GM19193 (cell line): ENCODE results near the gene RAB43.

Experiments
- POLR2A ChIP-seq: IDR thresholded peaks from 4 replicates; pipeline ENCODE4 v1.6.1; 2011; ENCODE audit not compliant: insufficient read depth, insufficient read length; ENCODE audit errors: extremely low read depth

Gene RAB43

DNA sequence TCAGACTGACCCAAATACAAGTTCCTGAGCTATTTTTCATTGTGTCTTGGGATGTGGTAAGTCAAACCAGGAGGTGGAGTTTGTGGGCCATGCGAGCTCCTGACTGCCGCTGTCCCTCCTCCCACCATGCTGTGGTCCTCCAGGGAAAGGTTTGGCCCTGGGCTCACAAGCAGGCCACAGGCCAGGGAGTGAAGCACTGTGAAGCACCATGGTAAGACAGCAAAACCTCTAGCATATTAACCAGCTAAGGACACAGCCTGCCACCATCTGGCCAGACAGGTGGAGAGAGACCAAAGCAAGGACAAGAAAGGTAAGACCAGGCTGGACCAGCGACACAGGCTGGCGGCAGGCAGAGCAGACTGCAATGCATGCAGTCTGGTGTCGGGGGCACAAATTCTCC, 15.3 kb downstream of the RAB43 start:
- no peak for TF ChIP-seq POLR2A

DNA sequence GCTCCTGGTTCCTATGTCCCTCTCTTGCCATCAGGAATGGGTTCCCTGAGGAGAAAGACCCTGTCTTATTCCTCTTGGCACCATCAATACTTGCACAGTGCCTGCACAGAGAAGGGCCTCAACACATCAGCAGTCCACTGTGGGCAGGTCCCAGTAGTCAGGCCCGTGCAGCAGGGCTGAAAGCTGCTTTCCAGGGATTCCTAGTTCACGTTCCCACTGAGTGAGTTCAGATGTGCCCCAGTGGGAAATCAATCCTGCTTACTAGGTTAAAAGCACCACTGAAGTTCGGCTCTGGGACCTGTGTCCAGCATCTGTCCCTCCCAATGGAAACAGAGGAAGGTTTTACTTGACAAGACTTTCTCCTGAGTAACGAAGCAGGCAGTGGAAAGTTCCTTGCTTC, 15.7 kb downstream of the RAB43 start:
- no peak for TF ChIP-seq POLR2A

DNA sequence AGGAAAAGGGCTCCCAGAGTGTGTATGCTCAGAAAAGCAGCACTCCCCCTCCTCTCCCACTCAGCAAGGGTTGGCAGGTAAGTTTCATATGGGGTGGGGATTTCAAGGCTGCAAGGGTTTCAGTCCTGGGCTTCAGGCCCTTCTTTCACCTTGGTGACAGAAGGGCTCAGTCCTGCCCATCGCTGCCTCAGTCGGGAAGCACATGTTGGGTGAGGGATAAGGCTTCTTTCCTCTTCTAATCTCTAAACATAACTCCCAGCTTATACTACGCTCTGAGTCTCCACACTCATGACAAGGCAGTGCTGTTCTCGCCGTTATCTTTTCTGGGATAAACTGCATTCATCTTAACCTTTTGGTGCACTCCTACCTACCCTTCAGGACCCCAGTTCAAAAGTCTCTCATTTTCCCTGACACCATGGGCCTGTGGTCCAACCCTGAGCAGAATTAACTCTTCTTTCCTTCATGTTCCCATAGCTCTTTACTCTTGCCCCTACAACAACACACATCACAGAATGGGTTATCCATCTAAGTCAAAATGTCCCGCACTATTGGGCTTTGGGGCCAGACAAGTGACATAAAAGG, 17.0 kb downstream of the RAB43 start:
- no peak for TF ChIP-seq POLR2A

DNA sequence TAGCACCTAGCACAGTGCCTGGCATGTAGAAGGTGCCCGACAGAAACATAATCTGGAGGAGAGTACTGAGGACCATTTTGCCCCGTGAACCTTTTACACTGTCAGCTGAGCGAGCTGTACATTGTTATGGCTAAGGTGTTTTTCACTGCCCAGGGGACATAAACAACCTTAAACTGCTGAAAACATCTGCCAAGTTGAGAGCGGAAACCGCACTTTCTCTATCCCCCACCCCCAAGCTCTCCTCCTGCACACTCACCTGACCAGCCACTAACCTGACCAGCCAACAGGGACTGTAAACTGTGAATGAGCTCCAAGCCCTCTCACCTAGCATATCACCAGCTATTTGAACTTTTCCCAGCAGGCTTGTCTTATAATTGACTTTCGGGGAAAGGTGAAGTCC, 17.6 kb downstream of the RAB43 start:
- TF ChIP-seq POLR2A = no peak

DNA sequence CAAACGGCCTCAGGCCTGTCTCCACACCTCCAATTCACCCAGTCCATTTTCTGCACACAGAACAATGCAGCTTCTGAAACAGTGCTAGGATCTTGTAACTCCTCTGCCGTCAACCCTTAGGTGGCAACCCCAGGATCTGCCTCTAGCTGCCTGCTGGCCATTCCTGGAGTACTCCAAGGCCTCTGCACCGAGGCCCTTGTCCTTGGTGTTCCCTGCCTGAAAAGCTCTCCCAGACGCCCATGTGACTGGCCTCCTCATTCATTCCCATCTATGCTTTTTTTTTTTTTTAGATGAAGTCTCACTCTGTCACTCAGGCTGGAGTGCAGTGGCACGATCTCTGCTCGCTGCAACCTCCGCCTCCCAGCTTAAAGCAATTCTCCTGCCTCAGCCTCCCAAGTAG, 18.3 kb downstream of the RAB43 start:
- no peak for TF ChIP-seq POLR2A

DNA sequence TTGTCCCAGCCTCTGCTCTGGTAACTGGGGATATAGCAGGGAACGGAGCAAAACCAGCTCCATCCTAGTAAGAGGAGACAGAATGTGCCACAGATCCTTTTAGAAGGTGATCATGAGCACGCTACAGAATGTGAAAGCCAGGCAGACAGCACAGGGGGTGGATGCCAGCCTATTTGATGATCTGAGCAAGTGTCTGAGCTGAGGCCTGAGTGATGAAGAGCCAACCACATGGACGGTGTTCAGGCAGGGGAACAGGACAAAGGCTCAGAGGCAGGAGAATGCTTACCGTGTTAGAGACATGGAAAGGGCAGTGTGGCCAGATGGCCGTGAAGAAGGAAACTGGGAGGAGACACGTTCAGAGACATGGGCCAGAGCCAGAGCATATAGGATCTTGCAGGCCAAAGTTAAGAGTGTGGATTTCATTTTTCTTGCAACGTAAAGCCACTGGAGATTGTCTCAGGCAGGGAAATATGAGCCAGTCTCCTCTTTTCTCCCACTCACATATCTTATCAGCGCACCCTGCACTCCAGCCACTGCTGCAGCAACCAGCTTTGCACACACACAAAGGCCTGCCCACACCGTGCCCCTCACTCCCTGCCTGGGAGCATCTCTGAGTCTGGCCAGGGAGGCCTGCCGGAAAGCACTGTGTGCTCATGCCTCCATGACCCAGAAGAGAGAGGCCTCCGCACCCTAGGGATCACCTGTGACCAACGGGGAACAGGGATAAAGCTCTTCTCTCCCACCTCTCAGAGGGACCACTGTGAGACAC, 20.1 kb downstream of the RAB43 start:
- TF ChIP-seq POLR2A = no peak

DNA sequence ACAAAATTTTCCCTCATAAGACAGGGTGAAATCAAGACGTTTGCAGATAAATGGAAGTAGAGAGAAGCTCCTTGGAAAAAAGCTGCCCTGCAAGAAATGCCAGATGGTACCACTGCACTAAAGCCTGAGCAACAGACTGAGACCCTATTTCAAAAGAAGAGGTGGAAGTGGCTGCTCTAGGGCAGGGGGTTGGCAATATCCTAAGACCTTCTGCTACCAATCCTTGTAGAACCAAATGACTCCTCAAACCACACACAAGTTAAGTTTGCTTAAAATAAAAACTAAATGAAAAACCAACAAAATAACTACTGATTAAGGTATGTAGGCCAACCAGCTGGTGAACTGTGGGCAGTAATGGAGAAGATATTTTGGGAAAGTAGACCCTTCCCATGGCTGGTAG, 21.3 kb downstream of the RAB43 start:
- TF ChIP-seq POLR2A = no peak

DNA sequence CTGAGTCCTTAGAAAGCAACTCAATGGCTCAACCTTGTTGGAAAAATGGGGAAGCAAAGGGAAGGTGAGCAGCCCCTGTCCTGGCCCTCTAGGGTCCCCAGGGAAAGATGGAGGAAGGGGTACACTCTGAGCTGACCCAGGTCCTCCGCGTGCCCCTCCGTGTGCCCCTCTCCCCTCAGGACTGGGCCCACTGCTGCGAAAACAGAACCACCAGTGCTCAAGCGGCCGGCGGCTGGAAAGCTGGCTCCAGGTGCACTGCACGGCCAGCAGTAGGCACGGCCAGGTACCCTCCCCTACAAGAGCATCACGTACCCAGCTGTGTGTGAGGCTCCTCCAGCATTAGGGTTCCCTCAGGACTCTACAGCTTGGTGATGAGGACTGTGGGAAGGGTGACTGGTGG, 26.3 kb downstream of the RAB43 start:
- no peak for TF ChIP-seq POLR2A

DNA sequence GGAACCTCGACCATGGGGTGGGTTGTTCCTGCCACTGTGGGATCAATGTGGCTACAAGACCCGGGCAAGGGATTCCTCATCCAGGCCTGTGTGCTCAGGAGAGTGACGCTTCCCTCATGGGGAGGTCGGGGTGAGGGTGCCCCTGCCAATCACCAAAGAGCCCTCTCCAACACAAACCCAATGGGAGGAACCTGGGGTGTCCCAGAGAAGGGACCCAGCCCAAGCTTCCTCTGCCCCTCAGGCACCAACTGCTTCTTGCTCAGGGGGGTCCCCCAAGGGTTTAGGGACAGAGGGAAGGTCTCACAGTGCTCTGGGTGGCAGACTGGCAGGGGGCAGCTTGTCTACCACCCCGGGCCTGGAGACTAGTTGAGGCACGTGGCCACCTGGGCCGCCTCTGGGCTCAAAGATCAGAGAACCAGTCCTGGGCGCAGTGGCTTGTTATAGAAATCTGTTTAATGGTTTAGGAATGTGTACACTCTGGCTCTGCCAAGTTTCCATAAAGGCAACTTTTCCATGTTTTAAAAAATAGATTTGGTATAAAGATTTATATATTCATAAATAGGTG, 34.4 kb downstream of the RAB43 start:
- peak; percentile 7 for TF ChIP-seq POLR2A

DNA sequence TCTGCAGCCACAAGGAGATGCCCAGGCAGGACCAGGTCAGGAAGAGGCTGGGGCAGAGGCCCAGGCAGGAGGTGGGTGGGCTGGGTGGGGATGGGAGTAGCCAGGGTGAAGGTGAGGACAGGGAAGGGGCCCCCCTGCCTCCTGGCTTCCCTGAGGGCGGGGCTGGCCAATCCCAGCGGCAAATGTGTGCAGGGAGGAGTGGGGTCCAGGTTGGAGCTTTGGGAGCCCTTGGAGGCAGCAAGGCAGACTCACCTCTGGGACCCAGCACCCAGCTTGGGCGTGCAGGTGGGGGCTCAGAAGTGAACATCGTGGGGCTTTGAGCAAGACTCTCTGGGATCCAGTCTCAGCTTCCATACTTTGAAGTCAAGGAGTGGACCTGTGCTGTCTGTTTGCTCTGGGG, 35.8 kb downstream of the RAB43 start:
- no peak for TF ChIP-seq POLR2A

DNA sequence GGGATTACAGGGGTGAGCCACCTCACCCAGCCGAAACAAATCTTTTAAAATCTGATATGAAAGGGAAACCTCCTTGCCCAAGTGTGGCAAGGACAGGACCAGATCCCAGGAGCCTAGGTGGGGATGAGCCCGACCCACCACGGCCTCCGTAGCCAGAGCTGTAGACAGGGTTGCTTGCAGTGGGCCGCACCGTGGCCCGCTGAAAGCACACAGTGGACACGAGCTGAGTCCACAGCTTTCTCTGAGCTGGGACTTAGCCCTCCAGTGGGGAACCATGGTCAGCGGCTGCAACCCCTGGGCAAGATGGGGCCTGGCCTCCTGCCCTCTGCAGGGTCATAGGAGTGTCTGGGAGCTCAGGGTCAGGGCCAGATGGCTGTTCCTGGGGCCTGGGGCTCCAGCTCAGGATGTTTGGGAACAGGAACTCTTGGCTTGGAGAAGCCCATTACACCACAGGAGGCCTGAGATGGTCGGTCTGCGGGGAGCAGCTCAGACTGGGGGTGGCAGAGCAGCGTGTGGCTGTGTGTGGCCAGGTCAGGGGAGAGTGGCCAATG, 36.4 kb downstream of the RAB43 start:
- TF ChIP-seq POLR2A = no peak

DNA sequence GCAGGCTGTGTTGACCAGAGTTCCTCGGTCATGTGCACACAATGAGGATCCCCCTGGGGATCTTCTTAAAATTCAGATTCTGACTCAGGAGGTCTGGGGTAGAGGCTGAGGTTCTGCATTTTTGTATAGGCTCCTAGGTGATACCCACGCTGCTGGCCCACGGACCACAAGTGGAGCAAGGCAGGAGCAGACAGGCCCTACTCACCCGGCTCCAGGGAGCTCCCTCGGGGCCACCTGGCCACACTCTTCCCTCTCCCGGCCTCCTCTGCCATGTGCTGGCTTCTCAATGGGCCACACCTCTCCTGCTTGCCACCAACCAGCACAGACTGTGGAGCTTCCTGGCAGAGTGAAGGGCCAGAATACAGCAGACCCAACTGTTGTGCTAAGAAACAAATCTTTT, 37.1 kb downstream of the RAB43 start:
- TF ChIP-seq POLR2A = no peak

DNA sequence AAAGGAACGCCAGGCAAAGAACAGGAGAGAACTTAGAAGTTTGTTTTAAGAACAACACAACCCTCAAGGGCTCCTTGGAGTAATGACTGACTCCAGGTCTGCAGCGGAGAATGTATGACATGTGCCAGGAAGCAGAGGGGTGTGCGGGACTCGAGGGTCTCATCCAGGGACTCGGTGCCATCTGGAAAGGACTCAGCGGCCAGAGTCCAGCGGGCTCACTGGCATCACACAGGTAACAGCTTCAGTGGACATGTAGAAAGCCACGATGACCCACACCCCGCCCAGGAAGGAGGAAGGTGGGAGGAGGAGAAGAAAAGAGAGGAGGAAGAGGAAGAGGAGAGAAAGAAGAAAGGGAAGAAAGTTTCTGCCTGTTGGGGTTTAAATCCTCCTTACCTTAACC, 39.6 kb downstream of the RAB43 start:
- no peak for TF ChIP-seq POLR2A

DNA sequence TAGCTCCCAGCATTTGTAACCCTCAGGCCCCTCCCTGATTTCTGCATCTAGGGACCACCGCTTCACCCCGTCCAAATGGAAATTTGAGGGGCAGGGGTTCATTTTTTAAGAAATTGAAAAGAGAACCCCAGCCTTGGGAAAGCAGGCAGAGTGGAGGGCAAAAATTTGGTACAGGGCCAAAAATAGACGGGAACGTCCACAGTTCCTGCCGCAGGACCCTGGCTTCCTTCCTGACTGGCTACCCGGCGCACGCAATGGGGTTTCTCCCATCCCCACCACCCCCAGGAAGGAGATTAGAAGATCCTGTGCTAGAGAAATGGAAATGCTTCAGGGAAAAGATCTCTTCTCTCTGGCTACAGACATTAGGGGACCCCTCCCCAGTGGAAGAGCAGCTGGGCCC, 40.1 kb downstream of the RAB43 start:
- TF ChIP-seq POLR2A = no peak

DNA sequence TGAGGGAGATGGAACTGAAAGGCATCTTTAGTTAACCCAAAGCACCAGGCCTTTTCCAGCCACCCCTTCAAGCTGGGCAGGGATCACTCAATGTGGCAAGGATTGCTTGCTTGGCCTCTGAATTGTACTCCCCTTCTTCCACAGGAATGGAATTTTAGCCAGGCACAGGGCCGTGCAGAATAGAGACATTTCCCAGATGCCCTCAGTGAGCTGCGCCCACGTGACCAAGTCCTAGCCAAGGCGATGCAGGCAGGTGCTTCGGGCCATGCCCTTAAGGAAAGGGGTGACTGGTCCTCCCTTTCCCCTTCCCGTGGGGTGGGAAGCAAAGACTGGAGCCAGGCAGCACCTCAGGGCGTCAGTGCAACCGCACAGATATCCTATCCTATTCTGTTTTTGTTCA, 43.1 kb downstream of the RAB43 start:
- TF ChIP-seq POLR2A = no peak

DNA sequence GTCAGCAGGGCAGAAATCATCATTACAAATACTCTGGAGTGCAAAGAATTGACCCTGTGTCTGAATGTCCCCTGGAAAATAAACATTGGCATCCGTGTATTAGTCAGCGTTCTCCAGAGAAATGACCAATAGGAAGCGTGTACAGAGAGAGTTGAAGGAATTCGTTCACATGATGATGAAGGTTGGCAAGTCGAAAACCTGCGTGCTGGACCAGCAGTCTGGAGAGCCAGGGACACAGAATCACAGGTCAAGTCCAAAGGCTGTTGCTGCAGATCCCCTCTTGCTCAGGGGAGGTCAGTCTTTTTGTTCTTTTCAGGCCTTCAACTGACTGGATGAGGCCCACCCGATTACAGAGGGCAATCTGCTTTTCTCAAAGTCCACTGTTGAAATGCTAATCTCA, 44.4 kb downstream of the RAB43 start:
- no peak for TF ChIP-seq POLR2A
